Parathyroid adenoma (tissue), 2 donors: ENCODE data around the gene INPP1.

Experiments
- H2AFZ ChIP-seq: fragments of 300-600 bp; sonication (generic); one replicate; pipeline ENCODE4 v1.7.0; 2017; ENCODE audit warnings: antibody characterized with exemption, mild to moderate bottlenecking
- H3K27ac ChIP-seq: fragments of 300-600 bp; sonication (generic); one replicate; pipeline ENCODE4 v1.7.0; 2017
- H3K27me3 ChIP-seq: fragments of 300-600 bp; sonication (generic); one replicate; pipeline ENCODE4 v1.7.0; 2017; ENCODE audit warnings: low read length; ENCODE audit not compliant: control insufficient read depth, insufficient read depth
- H3K36me3 ChIP-seq: fragments of 300-600 bp; sonication (generic); one replicate; pipeline ENCODE4 v1.7.0; 2017; ENCODE audit warnings: low read length; ENCODE audit not compliant: control insufficient read depth, insufficient read depth
- H3K4me1 ChIP-seq: fragments of 300-600 bp; sonication (generic); one replicate; pipeline ENCODE4 v1.7.0; 2017; ENCODE audit warnings: control low read depth
- H3K4me2 ChIP-seq: fragments of 300-600 bp; sonication (generic); one replicate; pipeline ENCODE4 v1.7.0; 2017; ENCODE audit warnings: low read length
- H3K4me3 ChIP-seq: fragments of 300-600 bp; sonication (generic); one replicate; pipeline ENCODE4 v1.7.0; 2017; ENCODE audit warnings: low read depth, low read length
- H3K79me2 ChIP-seq: fragments of 300-600 bp; sonication (generic); one replicate; pipeline ENCODE4 v1.7.0; 2017; ENCODE audit warnings: control low read depth
- H3K9ac ChIP-seq: fragments of 300-600 bp; sonication (generic); one replicate; pipeline ENCODE4 v1.7.0; 2017; ENCODE audit warnings: mild to moderate bottlenecking
- H3K9me3 ChIP-seq: fragments of 300-600 bp; sonication (generic); one replicate; pipeline ENCODE4 v1.7.0; 2017; ENCODE audit warnings: low read length; ENCODE audit not compliant: control insufficient read depth
- TF ChIP-seq, protein P1 (sequence below): fragments of 300-600 bp; sonication (generic); IDR thresholded peaks from one replicate; pipeline ENCODE4 v1.7.0; 2017; ENCODE audit warnings: antibody characterized with exemption, mild to moderate bottlenecking
- donor health status: primary hyperparathyroidism.

INPP1 gene

DNA sequence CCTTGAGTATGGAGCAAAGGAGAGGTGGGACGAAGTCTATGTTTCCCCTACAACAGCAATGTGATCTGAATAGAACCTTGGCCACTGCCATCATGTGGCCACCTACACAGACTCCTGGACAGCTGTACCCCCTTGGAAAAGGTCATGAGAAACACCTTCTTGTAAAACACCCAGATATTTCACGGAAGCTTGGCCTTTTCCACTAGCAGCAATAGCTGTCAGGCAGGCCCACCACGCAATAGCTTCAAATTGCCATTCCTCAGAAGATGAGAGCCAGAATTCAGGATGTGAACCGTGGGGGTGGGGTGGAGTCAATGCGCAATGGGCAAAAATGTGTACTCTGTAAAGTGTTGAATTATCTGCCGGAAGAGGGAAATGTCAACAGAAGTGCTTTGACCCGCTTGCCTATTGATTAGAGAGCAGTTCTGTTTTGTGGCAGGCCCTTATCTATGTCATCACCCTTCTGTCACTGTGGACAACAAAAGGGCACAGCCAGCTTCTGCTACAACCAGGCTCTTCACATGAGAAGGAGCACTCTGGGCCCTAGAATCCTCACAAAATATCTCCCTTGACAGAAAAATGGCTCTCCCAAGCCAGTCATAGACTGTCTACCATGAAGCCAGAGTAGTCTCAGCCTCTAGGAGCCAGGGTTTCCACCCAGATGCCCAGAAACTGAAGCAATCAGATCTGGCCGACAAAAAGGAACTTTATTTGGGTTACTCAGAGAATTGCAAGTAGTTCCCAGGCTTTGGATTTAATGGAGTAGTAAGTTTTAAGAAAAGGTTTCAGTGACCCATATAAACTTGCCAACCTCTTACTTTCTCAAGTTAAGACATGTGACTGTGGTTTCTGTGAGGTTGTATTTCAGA is 9.5 kb downstream of the INPP1 start:
- H3K27me3 ChIP-seq = no peaks in the 10 kb centered on the region
- no peaks in the 10 kb centered on the region for H3K36me3 ChIP-seq
- H3K4me2 ChIP-seq = peak overlapping the region; percentile 41
- H2AFZ ChIP-seq = peak overlapping the region; percentile 70
- H3K27ac ChIP-seq = peak overlapping the region; percentile 95
- TF ChIP-seq, protein P1, sequence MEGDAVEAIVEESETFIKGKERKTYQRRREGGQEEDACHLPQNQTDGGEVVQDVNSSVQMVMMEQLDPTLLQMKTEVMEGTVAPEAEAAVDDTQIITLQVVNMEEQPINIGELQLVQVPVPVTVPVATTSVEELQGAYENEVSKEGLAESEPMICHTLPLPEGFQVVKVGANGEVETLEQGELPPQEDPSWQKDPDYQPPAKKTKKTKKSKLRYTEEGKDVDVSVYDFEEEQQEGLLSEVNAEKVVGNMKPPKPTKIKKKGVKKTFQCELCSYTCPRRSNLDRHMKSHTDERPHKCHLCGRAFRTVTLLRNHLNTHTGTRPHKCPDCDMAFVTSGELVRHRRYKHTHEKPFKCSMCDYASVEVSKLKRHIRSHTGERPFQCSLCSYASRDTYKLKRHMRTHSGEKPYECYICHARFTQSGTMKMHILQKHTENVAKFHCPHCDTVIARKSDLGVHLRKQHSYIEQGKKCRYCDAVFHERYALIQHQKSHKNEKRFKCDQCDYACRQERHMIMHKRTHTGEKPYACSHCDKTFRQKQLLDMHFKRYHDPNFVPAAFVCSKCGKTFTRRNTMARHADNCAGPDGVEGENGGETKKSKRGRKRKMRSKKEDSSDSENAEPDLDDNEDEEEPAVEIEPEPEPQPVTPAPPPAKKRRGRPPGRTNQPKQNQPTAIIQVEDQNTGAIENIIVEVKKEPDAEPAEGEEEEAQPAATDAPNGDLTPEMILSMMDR = no peak
- H3K9ac ChIP-seq = no peak overlapping the region
- peaks cover 21% of the 10 kb centered on the region for H3K79me2 ChIP-seq
- H3K4me3 ChIP-seq = no peak overlapping the region
- H3K9me3 ChIP-seq = no peaks in the 10 kb centered on the region
- H3K4me1 ChIP-seq = peaks cover 66% of the 10 kb centered on the region

DNA sequence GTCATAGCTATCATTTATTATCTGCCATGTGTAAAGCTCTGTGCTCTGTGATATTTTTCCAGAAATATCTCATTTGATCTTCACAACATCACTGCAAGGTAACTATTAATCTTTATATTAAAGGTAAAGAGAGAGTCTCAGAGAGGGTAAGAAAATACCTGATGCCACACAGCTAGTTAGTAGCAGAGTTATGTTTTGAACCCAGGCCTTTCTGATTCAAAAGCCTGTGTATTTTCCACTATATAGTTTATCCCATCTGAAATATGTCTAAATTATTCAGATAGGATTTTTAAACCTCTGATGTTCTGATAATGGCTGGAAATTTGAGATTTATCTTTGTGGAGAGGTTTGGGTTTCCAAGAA is 10.1 kb downstream of the INPP1 start:
- Histone ChIP-seq H3K4me3 (no peak overlapping the region), H2AFZ (no peak overlapping the region), H3K27me3 (no peaks in the 10 kb centered on the region), H3K4me2 (peak overlapping the region; percentile 41), H3K9ac (no peak overlapping the region), H3K36me3 (no peaks in the 10 kb centered on the region), H3K9me3 (no peaks in the 10 kb centered on the region), H3K79me2 (peaks cover 19% of the 10 kb centered on the region), H3K4me1 (peaks cover 60% of the 10 kb centered on the region), H3K27ac (peak overlapping the region; percentile 95)
- TF ChIP-seq, protein P1 = no peak

DNA sequence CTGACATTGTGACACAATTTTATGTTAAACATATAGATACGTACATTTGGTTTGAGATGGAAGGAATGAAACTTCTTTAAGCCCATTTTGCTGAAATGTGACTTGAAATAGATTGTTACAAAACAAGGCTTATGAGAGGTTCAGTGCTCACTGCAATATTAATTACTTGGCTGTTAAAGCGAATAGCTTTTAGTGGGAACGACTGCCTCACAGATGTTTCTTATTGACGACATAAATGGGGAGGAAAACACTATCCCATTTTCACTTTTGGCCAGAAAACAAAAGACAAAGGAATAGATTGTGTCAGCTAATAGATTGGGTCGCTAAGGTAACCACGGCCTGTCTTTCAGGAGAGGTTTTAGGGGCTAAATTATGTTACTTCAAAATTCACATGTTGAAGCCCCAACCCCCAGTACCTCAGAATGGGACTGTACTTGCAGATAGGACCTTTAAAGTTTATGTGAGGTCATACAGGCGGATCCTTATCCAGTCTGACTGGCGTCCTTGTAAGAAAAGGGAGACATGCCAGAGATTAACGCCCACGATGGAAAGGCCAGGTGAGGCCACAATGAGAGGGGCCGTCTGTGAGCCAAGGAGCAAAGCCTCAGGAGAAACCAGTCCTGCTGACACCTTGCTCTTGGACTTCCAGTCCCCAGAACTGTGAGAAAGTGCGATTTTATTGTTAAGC is 10.8 kb downstream of the INPP1 start:
- TF ChIP-seq, protein P1 = no peak
- no peaks in the 10 kb centered on the region for H3K27me3 ChIP-seq
- H3K9me3 ChIP-seq = no peaks in the 10 kb centered on the region
- H3K27ac ChIP-seq = peak overlapping the region; percentile 95
- no peak overlapping the region for H3K4me3 ChIP-seq
- no peaks in the 10 kb centered on the region for H3K36me3 ChIP-seq
- H2AFZ ChIP-seq = peak overlapping the region; percentile 48
- H3K9ac ChIP-seq = no peak overlapping the region
- peaks cover 60% of the 10 kb centered on the region for H3K4me1 ChIP-seq
- H3K4me2 ChIP-seq = peak overlapping the region; percentile 41
- H3K79me2 ChIP-seq = peaks cover 19% of the 10 kb centered on the region

DNA sequence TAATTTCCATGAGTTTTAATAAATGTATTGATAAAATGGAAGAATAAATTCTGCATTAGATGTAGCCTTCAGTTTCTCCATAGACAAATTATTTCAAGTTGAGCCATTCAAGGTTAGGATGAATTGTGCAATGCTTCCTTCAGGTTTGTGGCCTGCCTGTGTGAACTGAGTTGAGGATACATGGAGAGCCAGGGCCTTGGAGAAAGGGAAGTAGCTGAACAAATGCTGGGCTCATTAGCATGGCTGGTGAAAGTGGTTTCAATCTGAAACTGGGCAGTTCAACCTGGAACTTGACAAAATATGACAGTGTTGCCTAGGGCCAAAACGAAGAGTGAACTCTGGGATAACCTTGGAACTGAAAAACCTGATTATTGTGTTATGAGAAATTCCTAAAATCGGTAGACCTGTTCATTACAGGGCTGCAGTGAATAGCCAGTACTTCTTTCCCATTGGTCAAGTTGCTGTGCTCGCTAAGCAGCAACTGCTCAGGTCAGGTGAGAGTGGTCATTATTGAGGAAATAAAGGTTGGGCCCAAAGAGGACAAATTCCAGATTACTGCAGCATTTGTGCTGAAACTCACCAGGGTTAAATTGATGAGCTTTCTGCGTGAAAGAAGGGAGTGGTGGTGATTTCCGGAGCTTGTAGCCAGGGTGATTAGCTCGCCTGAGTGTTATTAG is 12.7 kb downstream of the INPP1 start:
- Histone ChIP-seq H3K9ac (no peak overlapping the region), H3K4me1 (peaks cover 59% of the 10 kb centered on the region), H2AFZ (peak overlapping the region; percentile 63), H3K9me3 (no peaks in the 10 kb centered on the region), H3K79me2 (peaks cover 14% of the 10 kb centered on the region), H3K4me3 (no peak overlapping the region), H3K36me3 (no peaks in the 10 kb centered on the region), H3K27me3 (no peaks in the 10 kb centered on the region), H3K27ac (peak overlapping the region; percentile 95), H3K4me2 (peak overlapping the region; percentile 0)
- TF ChIP-seq, protein P1 = no peak
